HCT116 (cell line): ENCODE data around the gene FBXL17. TPM values are rescaled to one million over a fixed set of nuclear protein-coding genes. Genes with fewer than 3 reads are reported as not detected.

Experiments used
- ATAC-seq: fragments of 200-7000 bp; cut with Tn5 transposase; 2 replicates; pipeline ENCODE4 v1.9.1; 2020; ENCODE audit warnings: mild to moderate bottlenecking, moderate library complexity
- BruUV-seq: library from RNA; stranded (reverse); fragments of 400-500 nt; replicated peaks from 2 replicates; lab custom pipeline; 2021; lab: Mats Ljungman, UMichigan
- CTCF ChIA-PET: fragments of 300-600 bp; sonication (Branson Sonifier 250); formaldehyde crosslinking; loops from one replicate; lab custom pipeline; 2021; ENCODE audit warnings: antibody characterized with exemption; lab: Charles Lee
- POLR2A ChIA-PET: fragments of 300-600, 350-600 bp; sonication (Branson Sonifier 250); formaldehyde crosslinking; loops from one replicate; lab custom pipeline; 2021; ENCODE audit warnings: antibody characterized with exemption; lab: Charles Lee
- RAD21 ChIA-PET, 2 experiments: fragments of 300-600 bp; sonication (Branson Sonifier 250); formaldehyde crosslinking; loops; one replicate each; lab custom pipeline; 2023; ENCODE audit warnings: low total read pairs in 2 of 2; ENCODE audit not compliant: uncharacterized antibody in 2 of 2, unreplicated experiment in 2 of 2, low non-redundant PET in 1 of 2; lab: Charles Lee
- DNase-seq: peaks from one replicate; pipeline ENCODE4 v3.0.0-alpha.2; 2010; ENCODE audit warnings: low read depth, low spot score
- H2AFZ ChIP-seq: fragments of 200-600 bp; shearing (Covaris generic), sonication (generic); 2 replicates; pipeline ENCODE4 v1.6.1; 2017; ENCODE audit warnings: low read depth, mixed run types, mixed read lengths, antibody characterized with exemption, low read length; ENCODE audit not compliant: poor library complexity, severe bottlenecking
- H3K27ac ChIP-seq: 2 replicates; pipeline ENCODE4 v1.5.1; 2012; ENCODE audit warnings: low read depth, low read length
- H3K27me3 ChIP-seq: fragments of 200-600 bp; sonication (generic); 2 replicates; pipeline ENCODE4 v1.6.1; 2016; ENCODE audit warnings: mixed run types, low read length, mixed read lengths; ENCODE audit not compliant: insufficient read depth
- H3K36me3 ChIP-seq, 2 experiments: fragments of 200-500 bp in 1 of 2; fragments of 200-600 bp in 1 of 2; sonication (Bioruptor generic) in 1 of 2; sonication (generic) in 1 of 2; 2 replicates each; pipeline versions ENCODE4 v1.5.1 to v1.6.1; 2014 to 2016; ENCODE audit warnings: low read length in 2 of 2, inconsistent platforms in 1 of 2, mixed read lengths in 1 of 2, mixed run types in 1 of 2; ENCODE audit not compliant: insufficient read depth in 2 of 2, control insufficient read depth in 1 of 2
- H3K4me1 ChIP-seq, 2 experiments: fragments of 200-600 bp in 1 of 2; sonication (generic) in 1 of 2; 2 replicates each; pipeline versions ENCODE4 v1.5.1 to v1.6.1; 2012 to 2017; ENCODE audit warnings: low read length in 2 of 2, inconsistent platforms in 1 of 2, mild to moderate bottlenecking in 1 of 2, mixed read lengths in 1 of 2, mixed run types in 1 of 2, moderate library complexity in 1 of 2; ENCODE audit not compliant: insufficient read depth in 2 of 2, control insufficient read depth in 1 of 2
- H3K4me2 ChIP-seq: fragments of 200-600 bp; sonication (generic); 2 replicates; pipeline ENCODE4 v1.6.1; 2017; ENCODE audit warnings: mixed run types, low read length, mixed read lengths
- H3K4me3 ChIP-seq, 2 experiments: fragments of 200-600 bp in 1 of 2; sonication (generic) in 1 of 2; replicated peaks in 1 of 2; 2 replicates each; pipeline ENCODE4 v1.5.1; 2011 to 2016; ENCODE audit warnings: low read length in 2 of 2, control low read depth in 1 of 2, low read depth in 1 of 2, mild to moderate bottlenecking in 1 of 2, mixed read lengths in 1 of 2, mixed run types in 1 of 2
- H3K79me2 ChIP-seq: fragments of 200-600 bp; sonication (generic); 2 replicates; pipeline ENCODE4 v1.6.1; 2017; ENCODE audit warnings: mild to moderate bottlenecking, mixed run types, low read length, moderate library complexity, mixed read lengths; ENCODE audit not compliant: insufficient read depth
- H3K9ac ChIP-seq: fragments of 200-600 bp; sonication (generic); 2 replicates; pipeline ENCODE4 v1.6.1; 2016; ENCODE audit warnings: low read length, mixed read lengths
- H3K9me2 ChIP-seq: fragments of 200-600 bp; sonication (generic), shearing (Covaris generic); 2 replicates; pipeline ENCODE4 v1.6.1; 2017; ENCODE audit warnings: mixed run types, mild to moderate bottlenecking, moderate library complexity; ENCODE audit not compliant: insufficient read depth
- H3K9me3 ChIP-seq, 2 experiments: fragments of 200-500 bp in 1 of 2; fragments of 200-600 bp in 1 of 2; sonication (Bioruptor generic) in 1 of 2; sonication (generic) in 1 of 2; 2 replicates each; pipeline ENCODE4 v1.6.1; 2014 to 2017; ENCODE audit warnings: low read length in 2 of 2, mixed read lengths in 2 of 2, inconsistent platforms in 1 of 2, low read depth in 1 of 2, mild to moderate bottlenecking in 1 of 2, mixed run types in 1 of 2, moderate library complexity in 1 of 2; ENCODE audit not compliant: control insufficient read depth in 1 of 2, insufficient read depth in 1 of 2
- H4K20me1 ChIP-seq: fragments of 200-600 bp; sonication (generic), shearing (Covaris generic); 2 replicates; pipeline ENCODE4 v1.6.1; 2017; ENCODE audit warnings: mixed run types, mild to moderate bottlenecking, moderate library complexity; ENCODE audit not compliant: insufficient read depth
- CEBPB ChIP-seq: IDR thresholded peaks from 2 replicates; pipeline ENCODE4 v1.6.1; 2012; ENCODE audit warnings: low read depth
- EGR1 ChIP-seq: IDR thresholded peaks from 2 replicates; pipeline ENCODE4 v1.6.1; 2012; ENCODE audit warnings: low read depth
- EZH2 ChIP-seq: fragments of 200-600 bp; sonication (generic); IDR thresholded peaks from 2 replicates; pipeline ENCODE4 v1.6.1; 2017; ENCODE audit warnings: antibody characterized with exemption, mixed run types
- FOSL1 ChIP-seq: IDR thresholded peaks from 2 replicates; pipeline ENCODE4 v1.6.1; 2012; ENCODE audit warnings: low read depth
- POLR2A ChIP-seq: IDR thresholded peaks from 2 replicates; pipeline ENCODE4 v1.7.0; 2011; ENCODE audit warnings: borderline replicate concordance; ENCODE audit not compliant: insufficient read depth, insufficient read length; ENCODE audit errors: extremely low read depth
- POLR2AphosphoS5 ChIP-seq: IDR thresholded peaks from 2 replicates; pipeline ENCODE4 v1.6.1; 2011; ENCODE audit warnings: mild to moderate bottlenecking, low read depth, low read length, moderate library complexity
- SP1 ChIP-seq: IDR thresholded peaks from 2 replicates; pipeline ENCODE4 v1.6.1; 2012; ENCODE audit warnings: low read depth
- SRF ChIP-seq: IDR thresholded peaks from 2 replicates; pipeline ENCODE4 v1.6.1; 2012; ENCODE audit warnings: low read depth
- ZFX ChIP-seq: fragments of 450-650 bp; IDR thresholded peaks from 2 replicates; pipeline ENCODE4 v1.6.1; 2017
- ZNF274 ChIP-seq: fragments of 200-500 bp; sonication (Bioruptor generic); IDR thresholded peaks from 2 replicates; pipeline ENCODE4 v1.6.1; 2014; ENCODE audit warnings: mild to moderate bottlenecking, low read depth, low read length, inconsistent platforms
- intact Hi-C: fragments of 100-400 bp; cut with micrococcal nuclease; formaldehyde crosslinking; loops from 2 replicates; pipeline ENCODE4 v1.10.0; 2022
- total RNA-seq: library from RNA; stranded (reverse); gene quantifications from one replicate; pipeline ENCODE4 v1.2.1, GENCODE V29; 2021; ENCODE audit not compliant: unreplicated experiment
- TF ChIP-seq, protein P1 (sequence below): IDR thresholded peaks from 2 replicates; pipeline ENCODE4 v1.6.1; 2012; ENCODE audit warnings: low read depth
- TF ChIP-seq, protein P2 (sequence below): IDR thresholded peaks from 2 replicates; pipeline ENCODE4 v1.6.1; 2012
- TF ChIP-seq, protein P3 (sequence below): IDR thresholded peaks from 2 replicates; pipeline ENCODE4 v1.6.1; 2011; ENCODE audit warnings: mild to moderate bottlenecking, low read length, moderate library complexity; ENCODE audit not compliant: insufficient replicate concordance; ENCODE audit errors: extremely low read depth

The FBXL17 gene
- total RNA-seq, 1 experiment from 2014 or later: 9.4 TPM

DNA sequence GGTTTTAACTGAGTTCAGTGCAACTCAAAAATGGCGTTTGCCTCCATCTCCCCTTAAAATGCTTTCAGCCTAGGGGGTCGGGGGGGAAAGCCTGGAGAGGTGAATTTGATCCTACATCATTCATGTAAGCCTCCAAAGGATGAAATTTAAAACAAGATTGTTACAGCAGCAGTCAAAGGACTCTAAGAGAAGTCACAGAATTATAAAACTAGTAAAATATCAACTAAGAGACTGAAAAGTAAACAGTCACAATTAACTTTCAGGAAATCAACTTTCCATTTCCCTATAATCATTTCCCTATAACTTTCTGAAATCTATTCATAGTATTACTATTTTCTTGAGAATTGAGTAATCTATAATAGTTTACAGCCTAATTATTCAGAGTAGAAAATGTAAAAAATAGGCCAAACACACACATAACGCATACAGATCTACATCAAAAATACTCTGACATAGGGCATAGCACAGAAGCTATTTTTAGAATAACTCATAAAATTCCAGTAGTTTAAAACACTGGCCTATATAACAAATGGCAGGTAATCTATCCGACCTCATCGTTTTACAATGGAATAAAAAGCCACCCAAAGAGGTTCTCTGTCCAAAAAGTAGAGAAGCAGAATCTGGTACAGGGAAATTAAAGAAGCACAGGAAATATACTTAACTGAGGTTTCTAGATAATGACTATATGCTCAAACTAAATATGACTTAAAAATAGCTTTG, 37.6 kb downstream of the FBXL17 start:
- no peak overlapping the region for H3K9ac ChIP-seq
- no peaks in the 10 kb centered on the region for H4K20me1 ChIP-seq
- intact Hi-C loops: loop anchor here (2.0 kb wide), 1 partner anchor 195 kb away; no protein-coding TSS in a partner anchor
- POLR2A ChIA-PET: no interaction called here
- H2AFZ ChIP-seq: no peak overlapping the region
- no peaks in the 10 kb centered on the region for H3K9me2 ChIP-seq
- RAD21 ChIA-PET: interaction anchor here (0.7 to 1.6 kb wide), 3 partner anchors 83 to 102 kb away, joined by 3 to 10 read pairs (median 7); no protein-coding TSS in a partner anchor
- DNase-seq (no peak), ATAC-seq (no peak)
- no peaks in the 10 kb centered on the region for H3K36me3 ChIP-seq
- no peaks in the 10 kb centered on the region for H3K9me3 ChIP-seq
- TF ChIP-seq ZNF274: no peak
- no peak for TF ChIP-seq ZFX
- TF ChIP-seq, protein P1, sequence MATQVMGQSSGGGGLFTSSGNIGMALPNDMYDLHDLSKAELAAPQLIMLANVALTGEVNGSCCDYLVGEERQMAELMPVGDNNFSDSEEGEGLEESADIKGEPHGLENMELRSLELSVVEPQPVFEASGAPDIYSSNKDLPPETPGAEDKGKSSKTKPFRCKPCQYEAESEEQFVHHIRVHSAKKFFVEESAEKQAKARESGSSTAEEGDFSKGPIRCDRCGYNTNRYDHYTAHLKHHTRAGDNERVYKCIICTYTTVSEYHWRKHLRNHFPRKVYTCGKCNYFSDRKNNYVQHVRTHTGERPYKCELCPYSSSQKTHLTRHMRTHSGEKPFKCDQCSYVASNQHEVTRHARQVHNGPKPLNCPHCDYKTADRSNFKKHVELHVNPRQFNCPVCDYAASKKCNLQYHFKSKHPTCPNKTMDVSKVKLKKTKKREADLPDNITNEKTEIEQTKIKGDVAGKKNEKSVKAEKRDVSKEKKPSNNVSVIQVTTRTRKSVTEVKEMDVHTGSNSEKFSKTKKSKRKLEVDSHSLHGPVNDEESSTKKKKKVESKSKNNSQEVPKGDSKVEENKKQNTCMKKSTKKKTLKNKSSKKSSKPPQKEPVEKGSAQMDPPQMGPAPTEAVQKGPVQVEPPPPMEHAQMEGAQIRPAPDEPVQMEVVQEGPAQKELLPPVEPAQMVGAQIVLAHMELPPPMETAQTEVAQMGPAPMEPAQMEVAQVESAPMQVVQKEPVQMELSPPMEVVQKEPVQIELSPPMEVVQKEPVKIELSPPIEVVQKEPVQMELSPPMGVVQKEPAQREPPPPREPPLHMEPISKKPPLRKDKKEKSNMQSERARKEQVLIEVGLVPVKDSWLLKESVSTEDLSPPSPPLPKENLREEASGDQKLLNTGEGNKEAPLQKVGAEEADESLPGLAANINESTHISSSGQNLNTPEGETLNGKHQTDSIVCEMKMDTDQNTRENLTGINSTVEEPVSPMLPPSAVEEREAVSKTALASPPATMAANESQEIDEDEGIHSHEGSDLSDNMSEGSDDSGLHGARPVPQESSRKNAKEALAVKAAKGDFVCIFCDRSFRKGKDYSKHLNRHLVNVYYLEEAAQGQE: no peak
- TF ChIP-seq SRF: no peak
- no peak for TF ChIP-seq POLR2AphosphoS5
- TF ChIP-seq SP1: no peak
- TF ChIP-seq EZH2: no peak
- TF ChIP-seq FOSL1: no peak
- TF ChIP-seq CEBPB: no peak
- TF ChIP-seq, protein P2, sequence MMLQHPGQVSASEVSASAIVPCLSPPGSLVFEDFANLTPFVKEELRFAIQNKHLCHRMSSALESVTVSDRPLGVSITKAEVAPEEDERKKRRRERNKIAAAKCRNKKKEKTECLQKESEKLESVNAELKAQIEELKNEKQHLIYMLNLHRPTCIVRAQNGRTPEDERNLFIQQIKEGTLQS: no peak
- TF ChIP-seq, protein P3, sequence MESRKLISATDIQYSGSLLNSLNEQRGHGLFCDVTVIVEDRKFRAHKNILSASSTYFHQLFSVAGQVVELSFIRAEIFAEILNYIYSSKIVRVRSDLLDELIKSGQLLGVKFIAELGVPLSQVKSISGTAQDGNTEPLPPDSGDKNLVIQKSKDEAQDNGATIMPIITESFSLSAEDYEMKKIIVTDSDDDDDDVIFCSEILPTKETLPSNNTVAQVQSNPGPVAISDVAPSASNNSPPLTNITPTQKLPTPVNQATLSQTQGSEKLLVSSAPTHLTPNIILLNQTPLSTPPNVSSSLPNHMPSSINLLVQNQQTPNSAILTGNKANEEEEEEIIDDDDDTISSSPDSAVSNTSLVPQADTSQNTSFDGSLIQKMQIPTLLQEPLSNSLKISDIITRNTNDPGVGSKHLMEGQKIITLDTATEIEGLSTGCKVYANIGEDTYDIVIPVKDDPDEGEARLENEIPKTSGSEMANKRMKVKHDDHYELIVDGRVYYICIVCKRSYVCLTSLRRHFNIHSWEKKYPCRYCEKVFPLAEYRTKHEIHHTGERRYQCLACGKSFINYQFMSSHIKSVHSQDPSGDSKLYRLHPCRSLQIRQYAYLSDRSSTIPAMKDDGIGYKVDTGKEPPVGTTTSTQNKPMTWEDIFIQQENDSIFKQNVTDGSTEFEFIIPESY: no peak
- no peak for TF ChIP-seq EGR1
- TF ChIP-seq POLR2A: no peak
- H3K79me2 ChIP-seq: no peaks in the 10 kb centered on the region
- H3K4me2 ChIP-seq: no peak overlapping the region
- CTCF ChIA-PET: interaction anchor here (1.1 to 2.5 kb wide), 4 partner anchors 84 to 194 kb away, joined by 3 to 58 read pairs (median 6); no protein-coding TSS in a partner anchor
- H3K4me3 ChIP-seq: no peak overlapping the region
- BruUV-seq: no TSS peak
- H3K27me3 ChIP-seq: no peaks in the 10 kb centered on the region
- H3K27ac ChIP-seq: no peak overlapping the region
- no peaks in the 10 kb centered on the region for H3K4me1 ChIP-seq
